Body of pancreas (tissue), 4 donors: ENCODE data around the gene RER1. TPM values are rescaled to one million over a fixed set of nuclear protein-coding genes. Genes with fewer than 3 reads are reported as not detected.

ENCODE experiments used
- ATAC-seq: fragments of 150-250 bp; one replicate; pipeline ENCODE4 v1.9.1; 2016
- DNase-seq, 4 donors: peaks; one replicate each; pipeline ENCODE4 v3.0.0-alpha.2; 2019
- H3K27ac ChIP-seq, 4 donors: fragments of 200-600 bp; sonication (generic); 1 replicate in 3 of 4; 2 replicates in 1 of 4; pipeline versions ENCODE4 v1.5.1 to v1.6.1; 2016 to 2019; ENCODE audit warnings: mild to moderate bottlenecking in 1 of 4, mixed read lengths in 1 of 4, moderate library complexity in 1 of 4
- H3K27me3 ChIP-seq, 2 donors: fragments of 200-600 bp; sonication (generic); one replicate each; pipeline ENCODE4 v1.6.0; 2016; ENCODE audit warnings: mild to moderate bottlenecking in 1 of 2
- H3K36me3 ChIP-seq, 2 donors: fragments of 200-600 bp; sonication (generic); replicated peaks in 1 of 2; 2 replicates each; pipeline ENCODE4 v1.5.1; 2016; ENCODE audit warnings: low read depth in 2 of 2; ENCODE audit not compliant: insufficient read depth in 1 of 2
- H3K4me1 ChIP-seq: fragments of 200-600 bp; sonication (generic); one replicate; pipeline ENCODE4 v1.6.0; 2016
- H3K4me3 ChIP-seq, 2 donors: fragments of 200-600 bp; sonication (generic); 1 replicate in 1 of 2; 2 replicates in 1 of 2; pipeline ENCODE4 v1.5.1; 2016 to 2019
- H3K9me3 ChIP-seq, 3 donors: fragments of 200-600 bp; sonication (generic); 1 replicate in 2 of 3; 2 replicates in 1 of 3; pipeline ENCODE4 v1.5.1; 2016
- POLR2A ChIP-seq, 3 donors: fragments of 450-650 bp; IDR thresholded peaks; one replicate each; pipeline ENCODE4 v1.6.1; 2016; ENCODE audit warnings: antibody characterized with exemption in 3 of 3, mild to moderate bottlenecking in 2 of 3
- WGBS, 2 donors: methylation state at CpG; one replicate each; pipeline ENCODE4 v1.1.5; 2017; 5-methylcytosine and 5-hydroxymethylcytosine counted together
- intact Hi-C: fragments of 100-400 bp; cut with DNase I; formaldehyde crosslinking; loops from one replicate; pipeline ENCODE4 v1.15.1; 2023
- total RNA-seq, 2 donors: library from RNA; depleted of rRNA; stranded (reverse); fragments of >200 nt; gene quantifications; one replicate each; pipeline ENCODE4 v1.1.0, GENCODE V29; 2016
- TF ChIP-seq, protein P1 (sequence below), 7 experiments: fragments of 450-650 bp in 4 of 7; fragments of 200-600 bp in 3 of 7; sonication (generic) in 3 of 7; IDR thresholded peaks; one replicate each; pipeline ENCODE4 v1.5.1; 2016 to 2019; ENCODE audit warnings: antibody characterized with exemption in 7 of 7

Gene RER1
- total RNA-seq, 2 donors from 2014 or later = 50.3 to 57.7 TPM

DNA sequence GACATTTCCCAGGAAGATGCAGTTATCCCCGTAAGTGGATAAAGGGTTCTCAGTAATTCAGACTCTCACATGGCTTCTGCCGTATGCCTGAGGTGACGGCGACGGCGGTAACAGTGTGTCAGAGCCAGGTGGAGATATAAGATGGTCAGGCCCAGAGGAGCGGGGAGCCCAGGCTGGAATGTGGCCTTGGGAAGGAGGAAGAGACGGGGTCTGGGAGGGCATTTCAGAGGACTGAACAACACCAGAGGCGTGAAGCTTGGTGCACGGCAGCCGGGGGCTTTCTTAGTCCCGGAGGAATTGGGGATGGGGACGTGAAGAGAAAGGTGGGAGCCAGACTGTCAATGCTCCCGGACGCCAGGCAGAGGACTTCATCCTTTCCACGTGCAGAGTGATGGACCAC is 1.0 kb downstream of the RER1 start:
- H3K36me3 ChIP-seq = peaks cover 0 to 8% of the 10 kb centered on the region in 2 donors
- peaks cover 45% of the 10 kb centered on the region for H3K4me1 ChIP-seq
- no peak for DNase-seq
- intact Hi-C loops = no loop called here
- no peak for ATAC-seq
- TF ChIP-seq, protein P1, sequence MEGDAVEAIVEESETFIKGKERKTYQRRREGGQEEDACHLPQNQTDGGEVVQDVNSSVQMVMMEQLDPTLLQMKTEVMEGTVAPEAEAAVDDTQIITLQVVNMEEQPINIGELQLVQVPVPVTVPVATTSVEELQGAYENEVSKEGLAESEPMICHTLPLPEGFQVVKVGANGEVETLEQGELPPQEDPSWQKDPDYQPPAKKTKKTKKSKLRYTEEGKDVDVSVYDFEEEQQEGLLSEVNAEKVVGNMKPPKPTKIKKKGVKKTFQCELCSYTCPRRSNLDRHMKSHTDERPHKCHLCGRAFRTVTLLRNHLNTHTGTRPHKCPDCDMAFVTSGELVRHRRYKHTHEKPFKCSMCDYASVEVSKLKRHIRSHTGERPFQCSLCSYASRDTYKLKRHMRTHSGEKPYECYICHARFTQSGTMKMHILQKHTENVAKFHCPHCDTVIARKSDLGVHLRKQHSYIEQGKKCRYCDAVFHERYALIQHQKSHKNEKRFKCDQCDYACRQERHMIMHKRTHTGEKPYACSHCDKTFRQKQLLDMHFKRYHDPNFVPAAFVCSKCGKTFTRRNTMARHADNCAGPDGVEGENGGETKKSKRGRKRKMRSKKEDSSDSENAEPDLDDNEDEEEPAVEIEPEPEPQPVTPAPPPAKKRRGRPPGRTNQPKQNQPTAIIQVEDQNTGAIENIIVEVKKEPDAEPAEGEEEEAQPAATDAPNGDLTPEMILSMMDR (IDR thresholded peaks at IDR 0.05) = no peak
- no peaks in the 10 kb centered on the region for H3K9me3 ChIP-seq
- peak overlapping the region in 3 of 4 donors; percentile 79 to 95 (median 93) for H3K27ac ChIP-seq
- peak overlapping the region in 1 of 2 donors; percentile 97 for H3K4me3 ChIP-seq
- 25 to 26% methylated on average over 13 to 16 of the region's 16 CpGs for WGBS, 2 donors
- no peaks in the 10 kb centered on the region for H3K27me3 ChIP-seq

DNA sequence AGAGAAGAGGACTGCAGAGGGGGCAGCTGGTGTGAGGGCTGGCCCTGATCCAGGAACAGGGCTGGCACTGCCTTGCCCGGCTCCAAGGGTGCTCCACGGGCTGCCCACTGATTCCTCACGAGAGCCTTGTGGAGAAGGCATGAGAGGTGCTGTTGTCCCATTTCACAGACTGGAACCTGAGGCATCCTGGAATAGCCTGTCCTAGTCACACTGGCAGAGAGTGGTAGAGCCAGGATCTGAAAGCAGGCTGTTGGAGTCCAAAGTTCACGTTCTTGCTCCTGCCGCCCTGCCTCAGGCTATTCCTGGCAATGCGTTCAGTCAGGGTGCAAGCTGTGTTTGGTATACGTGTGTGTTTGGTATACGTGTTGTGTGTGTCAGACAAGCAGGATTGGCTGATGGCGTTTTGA is 1.8 kb downstream of the RER1 start:
- Histone ChIP-seq H3K4me1 (peaks cover 45% of the 10 kb centered on the region), H3K27ac (peak overlapping the region; percentile 6 to 95 (median 52)), H3K27me3 (no peaks in the 10 kb centered on the region), H3K4me3 (no peak overlapping the region), H3K36me3 (peaks cover 0 to 13% of the 10 kb centered on the region in 2 donors), H3K9me3 (no peaks in the 10 kb centered on the region)
- 33 to 45% methylated on average over 9 of the region's 9 CpGs for WGBS, 2 donors
- ATAC-seq (no peak), DNase-seq (peak; percentile 50 to 66 (median 59))
- intact Hi-C loops = no loop called here
- TF ChIP-seq, protein P1 (IDR thresholded peaks at IDR 0.05) = no peak
- peak in 1 of 3 donors; percentile 22 for TF ChIP-seq POLR2A (IDR thresholded peaks at IDR 0.05)

DNA sequence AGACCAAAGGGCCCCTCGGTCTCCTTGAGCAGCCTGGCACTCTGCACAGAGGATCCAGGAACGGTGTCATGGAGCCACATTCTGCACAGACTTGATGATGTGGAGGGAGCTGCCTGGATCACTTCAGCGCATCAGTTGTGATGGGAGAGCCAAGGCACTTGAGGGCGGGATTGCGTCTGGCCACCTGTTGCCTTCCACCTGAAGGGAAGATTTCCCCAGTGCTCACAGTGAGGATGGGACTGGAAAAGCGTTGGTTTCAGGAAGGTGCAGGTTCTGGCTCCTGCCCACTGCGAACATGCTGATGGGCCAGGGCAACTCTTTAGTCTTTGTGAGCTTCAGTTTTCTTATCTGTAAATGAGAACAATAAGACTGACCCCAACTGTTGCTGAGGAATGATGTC is 2.6 kb downstream of the RER1 start:
- no peak for ATAC-seq
- no peak for TF ChIP-seq POLR2A (IDR thresholded peaks at IDR 0.05)
- DNase-seq = no peak
- Histone ChIP-seq H3K36me3 (peaks cover 0 to 16% of the 10 kb centered on the region in 2 donors), H3K27me3 (no peaks in the 10 kb centered on the region), H3K9me3 (no peaks in the 10 kb centered on the region), H3K4me1 (peaks cover 45% of the 10 kb centered on the region), H3K27ac (peak overlapping the region in 3 of 4 donors; percentile 6 to 95 (median 93)), H3K4me3 (no peak overlapping the region)
- whole genome bisulfite sequencing, 2 donors = 81 to 82% methylated on average over 7 of the region's 7 CpGs
- intact Hi-C loops = no loop called here

DNA sequence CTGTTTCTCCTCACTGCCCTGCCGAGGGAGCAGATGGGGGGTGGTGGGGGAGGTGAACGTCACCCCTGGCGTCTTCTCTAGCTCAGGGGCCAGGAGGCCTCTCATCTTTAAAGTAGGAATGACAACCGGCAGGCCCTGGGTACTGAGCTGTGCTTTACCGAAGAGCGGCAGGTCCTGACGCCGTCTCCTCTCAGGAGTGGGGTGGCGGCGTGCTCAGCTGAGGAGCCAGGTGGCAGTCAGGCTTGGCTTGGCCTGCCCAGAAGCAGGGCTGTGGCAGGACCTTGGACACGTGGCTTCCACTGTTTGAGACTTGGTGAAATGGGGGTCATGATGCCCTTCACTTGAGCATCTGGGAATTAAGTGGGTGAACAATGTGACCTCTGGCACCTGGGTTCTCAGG is 3.1 kb downstream of the RER1 start:
- ATAC-seq (no peak), DNase-seq (no peak)
- Histone ChIP-seq H3K9me3 (no peaks in the 10 kb centered on the region), H3K4me3 (no peak overlapping the region), H3K27ac (peak overlapping the region in 2 of 4 donors; percentile 4 to 95), H3K36me3 (peaks cover 0 to 20% of the 10 kb centered on the region in 2 donors), H3K27me3 (no peaks in the 10 kb centered on the region), H3K4me1 (peaks cover 45% of the 10 kb centered on the region)
- TF ChIP-seq, protein P1 (IDR thresholded peaks at IDR 0.05) = no peak
- no peak for TF ChIP-seq POLR2A (IDR thresholded peaks at IDR 0.05)
- intact Hi-C loops = no loop called here
- WGBS, 2 donors = 58 to 62% methylated on average over 3 to 11 of the region's 11 CpGs

DNA sequence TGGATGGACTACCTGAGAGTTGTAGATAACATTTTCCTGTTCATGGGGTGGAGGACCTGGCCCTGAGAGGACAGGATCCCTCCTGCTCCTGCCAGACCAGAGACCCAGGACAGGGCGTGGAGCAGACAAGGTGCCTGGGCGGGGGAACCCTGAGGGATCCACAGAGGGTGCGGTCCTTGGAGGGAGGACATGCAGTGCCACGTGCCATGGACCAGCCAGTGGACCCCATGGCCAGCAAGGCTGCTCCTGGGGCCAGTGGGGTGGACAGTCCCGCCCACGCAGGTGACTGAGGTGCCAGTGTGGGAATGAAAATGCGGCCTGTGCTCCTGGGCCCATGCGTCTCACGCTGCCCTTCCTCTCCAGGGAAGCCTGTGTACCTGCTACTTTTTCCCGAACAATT is 3.6 kb downstream of the RER1 start:
- TF ChIP-seq POLR2A (IDR thresholded peaks at IDR 0.05) = no peak
- TF ChIP-seq, protein P1 (IDR thresholded peaks at IDR 0.05) = no peak
- no peak for ATAC-seq
- Histone ChIP-seq H3K4me3 (no peak overlapping the region), H3K27me3 (no peaks in the 10 kb centered on the region), H3K36me3 (peaks cover 0 to 21% of the 10 kb centered on the region in 2 donors), H3K4me1 (peaks cover 41% of the 10 kb centered on the region), H3K9me3 (no peaks in the 10 kb centered on the region), H3K27ac (peak overlapping the region in 1 of 4 donors; percentile 4)
- intact Hi-C loops = no loop called here
- 83% methylated on average over 8 to 10 of the region's 10 CpGs for whole genome bisulfite sequencing, 2 donors
- DNase-seq = no peak
